GM12801 (cell line): ENCODE measurements around the gene LRTM1.

Experiments
- TF ChIP-seq, protein P1 (sequence below): IDR thresholded peaks from one replicate; pipeline ENCODE4 v1.5.1; 2011; ENCODE audit warnings: control low read depth; ENCODE audit not compliant: insufficient read length; ENCODE audit errors: extremely low read depth

The LRTM1 gene

DNA sequence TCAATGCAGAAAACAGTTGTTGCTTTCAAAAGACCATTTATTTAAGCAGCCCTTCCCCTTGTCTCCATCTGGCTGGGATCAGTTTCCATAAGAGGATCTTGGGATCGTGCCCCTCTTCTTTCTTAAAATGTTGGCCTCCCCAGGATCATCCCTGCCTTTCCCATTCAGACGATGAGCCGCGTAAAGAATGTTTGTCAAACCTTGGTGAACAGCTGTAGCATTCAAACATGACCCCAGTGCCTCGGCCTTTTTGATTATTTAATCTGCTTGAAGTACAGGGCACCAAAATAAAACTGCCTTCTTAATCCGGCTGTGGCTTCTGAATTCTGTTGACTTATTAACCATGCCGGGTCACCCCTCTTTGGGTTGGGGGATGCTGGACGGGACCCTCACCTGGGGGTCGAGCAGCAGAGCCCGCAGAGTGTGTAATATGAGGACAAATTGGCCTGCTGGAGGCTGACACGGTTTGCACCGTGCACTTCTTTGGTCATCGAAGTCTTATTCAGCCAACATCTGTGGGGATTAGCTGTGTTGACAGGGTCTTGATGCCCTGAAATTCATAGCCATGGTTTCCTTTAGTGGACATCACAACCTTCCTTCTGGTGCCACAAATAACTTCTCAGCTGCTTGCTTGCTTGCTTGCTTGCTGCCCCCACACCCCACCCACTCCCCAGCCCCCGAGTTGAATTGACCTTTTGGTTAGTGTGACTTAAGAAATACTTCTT, at the start of gene LRTM1:
TSS of gene LRTM1 (minus strand) at position 14 of the 725 bp plus-strand sequence. CDS start 148 bp downstream, outside the sequence.
- TF ChIP-seq, protein P1, sequence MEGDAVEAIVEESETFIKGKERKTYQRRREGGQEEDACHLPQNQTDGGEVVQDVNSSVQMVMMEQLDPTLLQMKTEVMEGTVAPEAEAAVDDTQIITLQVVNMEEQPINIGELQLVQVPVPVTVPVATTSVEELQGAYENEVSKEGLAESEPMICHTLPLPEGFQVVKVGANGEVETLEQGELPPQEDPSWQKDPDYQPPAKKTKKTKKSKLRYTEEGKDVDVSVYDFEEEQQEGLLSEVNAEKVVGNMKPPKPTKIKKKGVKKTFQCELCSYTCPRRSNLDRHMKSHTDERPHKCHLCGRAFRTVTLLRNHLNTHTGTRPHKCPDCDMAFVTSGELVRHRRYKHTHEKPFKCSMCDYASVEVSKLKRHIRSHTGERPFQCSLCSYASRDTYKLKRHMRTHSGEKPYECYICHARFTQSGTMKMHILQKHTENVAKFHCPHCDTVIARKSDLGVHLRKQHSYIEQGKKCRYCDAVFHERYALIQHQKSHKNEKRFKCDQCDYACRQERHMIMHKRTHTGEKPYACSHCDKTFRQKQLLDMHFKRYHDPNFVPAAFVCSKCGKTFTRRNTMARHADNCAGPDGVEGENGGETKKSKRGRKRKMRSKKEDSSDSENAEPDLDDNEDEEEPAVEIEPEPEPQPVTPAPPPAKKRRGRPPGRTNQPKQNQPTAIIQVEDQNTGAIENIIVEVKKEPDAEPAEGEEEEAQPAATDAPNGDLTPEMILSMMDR, result no peak

DNA sequence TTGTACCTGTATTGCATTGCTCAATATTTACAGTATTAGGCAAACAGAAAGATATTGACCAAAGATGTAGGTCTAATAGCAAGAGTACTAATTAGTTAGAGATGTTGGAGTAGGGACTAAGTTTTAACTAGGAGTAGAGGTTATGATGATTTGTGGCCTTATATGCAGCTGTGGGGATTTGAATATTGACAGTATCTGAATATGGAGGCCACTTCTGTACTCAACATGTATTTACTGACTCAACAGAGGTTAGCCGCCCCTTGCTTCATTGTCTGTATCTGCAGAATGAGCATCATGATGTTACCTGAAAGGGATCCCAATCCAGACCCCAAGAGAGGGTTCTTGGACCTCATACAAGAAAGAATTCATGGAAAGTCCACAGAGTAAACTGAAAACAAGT, 49.6 kb upstream of the LRTM1 start:
- TF ChIP-seq, protein P1, result no peak

DNA sequence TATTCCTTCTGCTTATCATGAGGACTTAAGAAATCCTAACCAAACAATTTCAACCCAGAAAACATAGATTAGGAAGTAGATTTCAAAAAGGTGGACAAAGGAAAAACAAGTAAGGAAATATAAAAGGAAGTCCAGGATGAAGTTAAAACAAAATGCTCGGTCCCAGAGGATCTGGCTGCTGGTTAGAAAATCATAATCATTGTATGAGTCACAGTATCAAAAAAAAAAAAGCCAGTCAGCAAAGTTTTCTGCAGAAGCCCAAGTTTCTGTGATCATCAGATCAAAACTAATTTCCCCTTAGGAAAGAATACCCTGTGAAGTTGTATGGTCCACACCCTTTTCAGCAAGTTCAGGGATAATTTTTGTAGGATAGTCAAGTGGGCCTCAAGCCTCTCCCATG, 43.0 kb upstream of the LRTM1 start:
- TF ChIP-seq, protein P1, result no peak

DNA sequence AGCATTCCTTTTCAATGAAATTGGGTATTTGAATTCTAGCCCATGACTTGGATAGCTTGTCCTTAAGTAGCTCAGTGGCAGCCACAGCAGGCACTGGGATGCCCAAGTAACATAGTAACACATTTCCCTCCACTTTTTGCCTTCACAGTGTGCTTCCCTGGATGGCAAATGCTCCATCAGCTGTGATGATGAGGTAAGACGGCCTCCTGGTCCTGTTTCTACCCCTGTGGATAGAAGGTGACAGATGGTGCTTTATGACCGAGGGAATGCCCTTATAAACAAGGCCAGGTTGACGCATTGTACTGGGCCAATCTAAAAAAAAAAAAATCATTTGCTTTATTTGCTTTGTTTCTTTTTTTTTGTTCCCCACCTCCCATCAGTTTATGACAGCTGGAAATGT, 41.8 kb upstream of the LRTM1 start:
- TF ChIP-seq, protein P1, result no peak

DNA sequence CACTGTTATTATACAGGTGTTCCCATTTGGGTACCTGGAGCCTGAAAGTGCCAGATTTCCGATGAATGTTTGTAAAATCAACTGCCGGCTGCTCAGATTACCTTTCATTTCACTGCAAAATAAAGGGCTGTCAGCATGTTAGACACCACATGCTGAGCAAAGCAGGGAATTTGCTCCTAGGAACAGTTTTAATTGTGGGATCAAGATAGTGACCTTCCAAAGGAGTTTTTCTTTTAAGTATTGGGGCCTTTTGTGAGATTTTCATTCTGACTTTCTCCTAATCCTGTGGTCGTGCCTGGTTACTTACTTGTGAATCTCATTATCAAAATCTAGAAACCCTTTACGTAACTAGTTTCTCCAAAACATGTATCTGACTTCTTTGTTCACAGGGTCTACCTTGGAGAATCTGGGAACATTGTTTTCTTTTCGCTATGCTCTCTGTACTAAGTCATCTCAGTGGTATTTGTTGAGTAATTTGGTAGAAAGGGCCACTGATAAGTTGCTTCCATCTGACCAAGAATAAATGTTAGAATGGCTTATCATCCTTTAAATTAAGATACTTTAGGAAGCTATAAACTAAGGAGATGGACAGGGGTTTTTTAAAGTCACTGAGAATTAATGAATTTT, 40.8 kb upstream of the LRTM1 start:
- TF ChIP-seq, protein P1, result no peak

DNA sequence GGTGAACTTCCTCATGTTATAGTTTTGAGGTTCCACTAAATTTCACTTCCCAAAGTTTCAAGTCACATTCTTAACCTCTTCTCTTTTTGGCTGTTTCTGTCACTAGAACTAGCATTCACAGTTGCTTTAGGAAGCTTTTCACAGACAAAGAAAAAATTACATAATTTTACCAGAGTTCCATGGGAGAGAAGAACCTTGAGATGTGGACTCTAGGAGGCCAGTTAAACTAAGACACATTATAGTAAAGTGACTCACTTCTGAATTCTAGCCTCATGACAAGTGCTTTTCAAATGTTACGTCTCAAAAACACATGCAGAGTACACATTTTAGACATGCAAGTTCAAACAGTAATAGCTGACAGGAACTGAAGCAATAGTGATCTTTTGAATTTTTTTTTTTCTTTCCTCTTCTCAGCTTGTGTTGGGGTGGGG, 39.9 kb upstream of the LRTM1 start:
- TF ChIP-seq, protein P1, result no peak

DNA sequence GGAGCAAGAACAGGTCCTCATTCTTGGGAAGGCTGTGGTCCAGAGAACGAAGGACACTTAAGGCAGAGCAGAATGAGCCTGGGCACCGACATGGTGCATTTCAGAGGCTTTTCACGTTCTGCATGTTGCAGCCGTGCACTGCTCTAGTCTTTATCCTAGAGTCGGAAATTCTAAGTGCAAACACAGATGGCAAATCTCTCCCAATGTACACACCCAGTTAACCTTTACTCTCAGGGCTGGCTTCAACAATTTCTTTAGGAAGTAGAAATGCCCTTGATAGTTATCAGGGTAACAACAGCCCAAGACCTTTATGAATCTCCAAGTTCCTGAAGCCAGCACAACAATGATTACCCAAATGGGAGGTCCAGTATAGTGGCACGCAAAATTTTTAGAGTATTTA, 39.1 kb upstream of the LRTM1 start:
- TF ChIP-seq, protein P1, result no peak
